Tibial nerve (tissue), 4 donors: ENCODE data around the gene SMIM28.

Experiments used
- EP300 ChIP-seq, 2 donors: sonication (generic); formaldehyde crosslinking; IDR thresholded peaks; one replicate each; pipeline ENCODE4 v1.6.1; 2017; ENCODE audit warnings: antibody characterized with exemption in 2 of 2, mild to moderate bottlenecking in 1 of 2
- POLR2A ChIP-seq, 2 donors: fragments of 450-650 bp; IDR thresholded peaks; one replicate each; pipeline ENCODE4 v1.6.1; 2017; ENCODE audit warnings: antibody characterized with exemption in 2 of 2, mild to moderate bottlenecking in 2 of 2, moderate library complexity in 2 of 2
- TF ChIP-seq, protein P1 (sequence below), 5 experiments: fragments of 200-600 bp in 3 of 5; fragments of 450-650 bp in 2 of 5; sonication (generic) in 3 of 5; IDR thresholded peaks; one replicate each; pipeline ENCODE4 v1.5.1; 2016 to 2019; ENCODE audit warnings: antibody characterized with exemption in 5 of 5, mild to moderate bottlenecking in 3 of 5, moderate library complexity in 2 of 5

DNA sequence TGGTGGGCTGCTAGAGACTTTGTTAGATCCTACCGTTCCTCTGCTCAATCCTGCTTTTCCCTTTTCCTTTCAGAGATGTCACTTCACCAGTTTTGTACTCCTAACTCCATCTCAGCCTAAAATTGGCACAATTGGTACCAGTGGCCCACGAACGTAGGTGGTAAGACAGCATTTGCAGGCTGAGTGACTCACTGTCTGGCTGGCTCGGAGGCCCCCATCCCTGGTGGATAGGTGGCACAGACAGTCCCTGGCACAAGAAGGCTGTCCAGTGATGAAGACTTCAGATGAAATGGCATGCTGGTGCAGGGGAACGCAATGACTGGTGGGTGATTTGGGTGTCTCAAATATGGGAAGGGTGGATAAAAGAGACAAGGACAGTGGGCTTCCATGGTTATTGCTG, 37.4 kb downstream of the SMIM28 start:
- TF ChIP-seq, protein P1, sequence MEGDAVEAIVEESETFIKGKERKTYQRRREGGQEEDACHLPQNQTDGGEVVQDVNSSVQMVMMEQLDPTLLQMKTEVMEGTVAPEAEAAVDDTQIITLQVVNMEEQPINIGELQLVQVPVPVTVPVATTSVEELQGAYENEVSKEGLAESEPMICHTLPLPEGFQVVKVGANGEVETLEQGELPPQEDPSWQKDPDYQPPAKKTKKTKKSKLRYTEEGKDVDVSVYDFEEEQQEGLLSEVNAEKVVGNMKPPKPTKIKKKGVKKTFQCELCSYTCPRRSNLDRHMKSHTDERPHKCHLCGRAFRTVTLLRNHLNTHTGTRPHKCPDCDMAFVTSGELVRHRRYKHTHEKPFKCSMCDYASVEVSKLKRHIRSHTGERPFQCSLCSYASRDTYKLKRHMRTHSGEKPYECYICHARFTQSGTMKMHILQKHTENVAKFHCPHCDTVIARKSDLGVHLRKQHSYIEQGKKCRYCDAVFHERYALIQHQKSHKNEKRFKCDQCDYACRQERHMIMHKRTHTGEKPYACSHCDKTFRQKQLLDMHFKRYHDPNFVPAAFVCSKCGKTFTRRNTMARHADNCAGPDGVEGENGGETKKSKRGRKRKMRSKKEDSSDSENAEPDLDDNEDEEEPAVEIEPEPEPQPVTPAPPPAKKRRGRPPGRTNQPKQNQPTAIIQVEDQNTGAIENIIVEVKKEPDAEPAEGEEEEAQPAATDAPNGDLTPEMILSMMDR (IDR thresholded peaks at IDR 0.05), result no peak
- TF ChIP-seq POLR2A (IDR thresholded peaks at IDR 0.05), result no peak
- TF ChIP-seq EP300 (IDR thresholded peaks at IDR 0.05), result no peak
